ENCODE measurements around the gene PTGES2.
"Not testable (repeated sequence)": the region's sequence is repeated elsewhere in the genome, so short reads cannot be mapped to it uniquely, and the experiment has no call there.

The PTGES2 gene

GRCh38 chr9:128118472-128118857 is 9.1 kb downstream of the PTGES2 start:
- DNase-seq = no peak

- peak; percentile 99 for DNase-seq
Observed at GRCh38 chr9:128117613-128118471, 9.7 kb downstream of the PTGES2 start.

- no peak for DNase-seq
Observed at GRCh38 chr9:128116104-128117083, 11.1 kb downstream of the PTGES2 start.

- no peak for DNase-seq
Observed at GRCh38 chr9:128115187-128116103, 12.1 kb downstream of the PTGES2 start.

GRCh38 chr9:128114326-128115186 is 13.0 kb downstream of the PTGES2 start:
- DNase-seq = no peak

- no peak for DNase-seq
Observed at GRCh38 chr9:128113526-128114325, 13.8 kb downstream of the PTGES2 start.

GRCh38 chr9:128111726-128112125 is 15.8 kb downstream of the PTGES2 start:
- not testable (repeated sequence) for DNase-seq

- no peak for DNase-seq
Observed at GRCh38 chr9:128109050-128109709, 18.3 kb downstream of the PTGES2 start.

- no peak for DNase-seq
Observed at GRCh38 chr9:128108269-128109049, 19.1 kb downstream of the PTGES2 start.

GRCh38 chr9:128107468-128108268 is 19.9 kb downstream of the PTGES2 start:
- DNase-seq = no peak

- DNase-seq = no peak
Observed at GRCh38 chr9:128106940-128107467, 20.5 kb downstream of the PTGES2 start.

GRCh38 chr9:128106181-128106939 is 21.2 kb downstream of the PTGES2 start:
- DNase-seq = peak; percentile 30

GRCh38 chr9:128105538-128106175 is 21.9 kb downstream of the PTGES2 start:
- DNase-seq = no peak

- DNase-seq = no peak
Observed at GRCh38 chr9:128104171-128104618, 23.3 kb downstream of the PTGES2 start.

GRCh38 chr9:128103589-128103962 is 24.0 kb downstream of the PTGES2 start:
- peak; percentile 72 for DNase-seq

GRCh38 chr9:128102861-128103588 is 24.5 kb downstream of the PTGES2 start:
- no peak for DNase-seq
